A673 (cell line): ENCODE data around the gene EXOC6B. TPM values are rescaled to one million over a fixed set of nuclear protein-coding genes. Genes with fewer than 3 reads are reported as not detected.
A peak's percentile ranks its signal among the peaks of the same experiment; 100 is the strongest.

ENCODE experiments used
- BruUV-seq: library from RNA; stranded (reverse); fragments of 400-500 nt; replicated peaks from 2 replicates; lab custom pipeline; 2021; lab: Mats Ljungman, UMichigan
- CTCF ChIA-PET: fragments of 300-600 bp; sonication (Branson Sonifier 250); formaldehyde crosslinking; loops from one replicate; lab custom pipeline; 2022; ENCODE audit warnings: antibody characterized with exemption; lab: Charles Lee
- POLR2A ChIA-PET: fragments of 300-600 bp; sonication (Branson Sonifier 250); formaldehyde crosslinking; loops from one replicate; lab custom pipeline; 2022; ENCODE audit warnings: antibody characterized with exemption; ENCODE audit not compliant: low non-redundant PET; lab: Charles Lee
- DNase-seq: peaks from one replicate; pipeline ENCODE4 v3.0.0-alpha.2; 2015; ENCODE audit warnings: low spot score
- H3K27ac ChIP-seq: fragments of 200-600 bp; sonication (generic); 2 replicates; pipeline ENCODE4 v1.5.1; 2016; ENCODE audit warnings: mixed run types, low read depth, mild to moderate bottlenecking, mixed read lengths, antibody characterized with exemption, low read length; ENCODE audit not compliant: poor library complexity, severe bottlenecking
- H3K27me3 ChIP-seq: fragments of 200-600 bp; sonication (generic); replicated peaks from 2 replicates; pipeline ENCODE4 v1.6.1; 2017; ENCODE audit warnings: mixed run types, low read depth, mild to moderate bottlenecking, mixed read lengths, antibody characterized with exemption, low read length; ENCODE audit not compliant: insufficient read depth, poor library complexity
- H3K36me3 ChIP-seq: fragments of 200-600 bp; sonication (generic); 2 replicates; pipeline ENCODE4 v1.6.1; 2016; ENCODE audit warnings: mixed run types, mild to moderate bottlenecking, mixed read lengths, antibody characterized with exemption, low read length; ENCODE audit not compliant: insufficient read depth, poor library complexity, severe bottlenecking
- H3K4me1 ChIP-seq: fragments of 200-600 bp; sonication (generic); 2 replicates; pipeline ENCODE4 v1.6.1; 2017; ENCODE audit warnings: mixed run types, mild to moderate bottlenecking, mixed read lengths, antibody characterized with exemption, low read length; ENCODE audit not compliant: insufficient read depth, poor library complexity, severe bottlenecking
- H3K4me3 ChIP-seq: fragments of 200-600 bp; sonication (generic); 2 replicates; pipeline ENCODE4 v1.5.1; 2016; ENCODE audit warnings: low read depth, mixed run types, mild to moderate bottlenecking, mixed read lengths, low read length; ENCODE audit not compliant: poor library complexity, severe bottlenecking
- H3K9me3 ChIP-seq: fragments of 200-600 bp; sonication (generic); 2 replicates; pipeline ENCODE4 v1.6.1; 2016; ENCODE audit warnings: mixed run types, low read depth, mild to moderate bottlenecking, mixed read lengths, antibody characterized with exemption, low read length; ENCODE audit not compliant: poor library complexity, severe bottlenecking
- EZH2 ChIP-seq: fragments of 200-600 bp; sonication (generic); IDR thresholded peaks from 2 replicates; pipeline ENCODE4 v1.6.1; 2017; ENCODE audit warnings: borderline replicate concordance, low read depth, mild to moderate bottlenecking, mixed read lengths, antibody characterized with exemption, low read length; ENCODE audit not compliant: poor library complexity, severe bottlenecking
- intact Hi-C: fragments of 100-400 bp; cut with micrococcal nuclease; formaldehyde crosslinking; loops from one replicate; pipeline ENCODE4 v1.10.0; 2022; ENCODE audit not compliant: unreplicated experiment
- total RNA-seq: library from RNA; stranded (reverse); gene quantifications from 2 replicates; pipeline ENCODE4 v1.2.3, GENCODE V29; 2021
- TF ChIP-seq, protein P1 (sequence below): fragments of 300-800, 200-600 bp; sonication (generic); conservative IDR thresholded peaks from 2 replicates; pipeline ENCODE4 v1.5.1; 2017; ENCODE audit warnings: low read depth, mild to moderate bottlenecking, antibody characterized with exemption, low read length, moderate library complexity, mixed read lengths

EXOC6B gene
- total RNA-seq, 1 experiment from 2014 or later: 138 TPM

DNA sequence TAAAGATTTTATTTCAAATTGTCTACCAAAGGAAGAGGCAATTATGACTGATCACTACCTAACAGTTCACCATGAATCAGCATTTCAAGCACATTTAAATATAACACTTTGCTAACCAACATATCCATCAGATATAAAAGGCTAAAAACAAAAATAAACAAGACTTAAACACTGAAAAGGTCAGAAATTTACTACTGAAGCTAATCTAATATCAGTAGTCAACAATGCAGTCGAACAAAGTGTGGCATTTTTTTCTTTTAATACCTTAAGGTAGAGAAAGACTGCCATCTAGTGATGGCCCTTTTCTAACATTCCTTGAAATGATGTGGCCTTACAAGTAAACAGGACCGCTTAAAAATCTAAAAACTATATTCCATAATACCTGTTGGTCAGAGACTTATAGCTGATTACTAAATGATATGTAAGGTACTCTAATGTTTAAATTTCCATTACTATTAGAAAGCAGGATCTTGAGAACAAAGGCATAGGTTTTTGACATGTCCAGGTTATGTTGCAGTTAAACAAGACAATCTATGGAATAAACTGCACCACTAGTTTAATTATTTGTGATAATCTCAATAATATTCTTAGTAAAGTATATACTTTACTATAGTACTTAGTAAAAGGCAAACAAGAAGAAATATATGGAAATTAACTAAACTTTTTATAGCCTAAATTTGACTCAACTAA, 80.0 kb downstream of the EXOC6B start:
- H3K36me3 ChIP-seq: no peaks in the 10 kb centered on the region
- no peak for TF ChIP-seq EZH2
- TF ChIP-seq, protein P1, sequence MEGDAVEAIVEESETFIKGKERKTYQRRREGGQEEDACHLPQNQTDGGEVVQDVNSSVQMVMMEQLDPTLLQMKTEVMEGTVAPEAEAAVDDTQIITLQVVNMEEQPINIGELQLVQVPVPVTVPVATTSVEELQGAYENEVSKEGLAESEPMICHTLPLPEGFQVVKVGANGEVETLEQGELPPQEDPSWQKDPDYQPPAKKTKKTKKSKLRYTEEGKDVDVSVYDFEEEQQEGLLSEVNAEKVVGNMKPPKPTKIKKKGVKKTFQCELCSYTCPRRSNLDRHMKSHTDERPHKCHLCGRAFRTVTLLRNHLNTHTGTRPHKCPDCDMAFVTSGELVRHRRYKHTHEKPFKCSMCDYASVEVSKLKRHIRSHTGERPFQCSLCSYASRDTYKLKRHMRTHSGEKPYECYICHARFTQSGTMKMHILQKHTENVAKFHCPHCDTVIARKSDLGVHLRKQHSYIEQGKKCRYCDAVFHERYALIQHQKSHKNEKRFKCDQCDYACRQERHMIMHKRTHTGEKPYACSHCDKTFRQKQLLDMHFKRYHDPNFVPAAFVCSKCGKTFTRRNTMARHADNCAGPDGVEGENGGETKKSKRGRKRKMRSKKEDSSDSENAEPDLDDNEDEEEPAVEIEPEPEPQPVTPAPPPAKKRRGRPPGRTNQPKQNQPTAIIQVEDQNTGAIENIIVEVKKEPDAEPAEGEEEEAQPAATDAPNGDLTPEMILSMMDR: peak; percentile 83
- no peak overlapping the region for H3K4me3 ChIP-seq
- H3K27me3 ChIP-seq: no peaks in the 10 kb centered on the region
- peak; percentile 82 for DNase-seq
- peaks cover 17% of the 10 kb centered on the region for H3K4me1 ChIP-seq
- BruUV-seq: no TSS peak
- ChIA-PET CTCF (no interaction called here), POLR2A (no interaction called here)
- H3K9me3 ChIP-seq: no peaks in the 10 kb centered on the region
- intact Hi-C loops: loop anchor here (5.0 to 10.0 kb wide), 6 partner anchors 164 to 1199 kb away; no protein-coding TSS in a partner anchor
- H3K27ac ChIP-seq: no peak overlapping the region

DNA sequence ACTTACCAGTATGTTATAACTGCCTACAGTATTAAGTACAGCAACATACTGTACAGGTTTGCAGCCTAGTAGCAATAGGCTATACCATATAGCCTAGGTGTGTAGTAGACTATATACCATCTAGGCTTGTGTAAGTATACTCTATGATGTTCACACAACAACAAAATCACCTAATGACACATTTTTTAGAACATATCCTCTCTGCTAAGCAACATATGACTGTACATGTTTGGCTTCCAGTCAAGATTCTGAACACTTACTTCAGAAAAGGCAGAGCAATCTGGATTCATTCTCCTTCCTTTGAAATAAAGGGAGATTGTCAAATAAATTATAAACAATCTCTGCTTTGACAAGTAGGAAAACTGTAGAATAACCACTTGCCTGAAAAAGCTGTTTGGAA, 81.8 kb downstream of the EXOC6B start:
- BruUV-seq: no TSS peak
- DNase-seq: no peak
- H3K9me3 ChIP-seq: no peaks in the 10 kb centered on the region
- intact Hi-C loops: loop anchor here (10.0 kb wide), 2 partner anchors 589 to 949 kb away; no protein-coding TSS in a partner anchor
- no peak overlapping the region for H3K4me3 ChIP-seq
- no peak for TF ChIP-seq EZH2
- peaks cover 17% of the 10 kb centered on the region for H3K4me1 ChIP-seq
- no peaks in the 10 kb centered on the region for H3K36me3 ChIP-seq
- no peak overlapping the region for H3K27ac ChIP-seq
- POLR2A ChIA-PET: no interaction called here
- no peaks in the 10 kb centered on the region for H3K27me3 ChIP-seq
- CTCF ChIA-PET: interaction anchor here (0.6 kb wide), 1 partner anchor 118 kb away, joined by 5 read pairs; no protein-coding TSS in a partner anchor

DNA sequence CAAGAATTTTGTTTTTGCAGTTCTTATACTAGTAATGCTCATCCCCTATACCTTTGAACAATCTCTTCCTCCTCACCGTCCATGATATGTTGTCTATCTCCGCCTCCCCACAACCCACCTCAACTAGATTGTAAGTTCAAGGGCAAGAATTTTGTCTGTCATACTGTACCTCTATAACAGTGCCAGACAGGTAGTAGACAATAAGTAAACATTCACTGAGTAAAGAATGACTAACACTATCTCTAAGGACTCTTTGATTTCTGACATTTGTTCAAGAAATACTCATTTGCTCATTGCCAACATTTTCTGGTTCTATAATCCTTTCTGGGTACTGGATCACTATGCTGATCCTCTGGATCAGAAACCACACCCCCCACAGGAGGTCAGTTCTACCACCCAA, 82.4 kb downstream of the EXOC6B start:
- TF ChIP-seq, protein P1: no peak
- no peak for TF ChIP-seq EZH2
- no peaks in the 10 kb centered on the region for H3K9me3 ChIP-seq
- intact Hi-C loops: loop anchor here (10.0 kb wide), 2 partner anchors 589 to 949 kb away; no protein-coding TSS in a partner anchor
- CTCF ChIA-PET: no interaction called here
- POLR2A ChIA-PET: no interaction called here
- DNase-seq: no peak
- H3K4me3 ChIP-seq: no peak overlapping the region
- H3K36me3 ChIP-seq: no peaks in the 10 kb centered on the region
- peaks cover 17% of the 10 kb centered on the region for H3K4me1 ChIP-seq
- H3K27me3 ChIP-seq: no peaks in the 10 kb centered on the region
- BruUV-seq: no TSS peak
- H3K27ac ChIP-seq: no peak overlapping the region
